GM12872 (cell line): ENCODE measurements around the gene LDHAL6B.

ENCODE experiments used
- TF ChIP-seq, protein P1 (sequence below): IDR thresholded peaks from 3 replicates; pipeline ENCODE4 v1.5.1; 2011; ENCODE audit warnings: low read depth, mild to moderate bottlenecking, low read length, moderate library complexity; ENCODE audit not compliant: insufficient read depth

The LDHAL6B gene

DNA sequence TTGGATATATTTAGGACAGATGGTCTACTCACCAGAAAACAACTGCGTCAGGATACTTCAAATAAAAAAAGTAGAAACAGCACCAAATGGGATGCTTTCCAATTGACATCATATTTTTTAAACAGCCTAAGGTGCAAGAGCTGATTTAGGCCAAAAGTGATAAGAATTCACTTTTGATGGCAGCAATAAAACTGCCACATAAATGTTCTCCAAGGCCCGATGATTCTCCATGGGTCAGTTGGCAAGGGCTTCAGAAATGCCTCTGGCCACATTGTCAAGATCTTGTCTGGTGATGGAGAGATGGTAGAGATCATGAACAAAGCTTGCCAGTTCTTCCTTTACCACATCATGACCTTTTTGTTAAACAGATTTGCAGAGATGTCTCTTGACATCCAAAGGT is 38.9 kb downstream of the LDHAL6B start:
- TF ChIP-seq, protein P1, sequence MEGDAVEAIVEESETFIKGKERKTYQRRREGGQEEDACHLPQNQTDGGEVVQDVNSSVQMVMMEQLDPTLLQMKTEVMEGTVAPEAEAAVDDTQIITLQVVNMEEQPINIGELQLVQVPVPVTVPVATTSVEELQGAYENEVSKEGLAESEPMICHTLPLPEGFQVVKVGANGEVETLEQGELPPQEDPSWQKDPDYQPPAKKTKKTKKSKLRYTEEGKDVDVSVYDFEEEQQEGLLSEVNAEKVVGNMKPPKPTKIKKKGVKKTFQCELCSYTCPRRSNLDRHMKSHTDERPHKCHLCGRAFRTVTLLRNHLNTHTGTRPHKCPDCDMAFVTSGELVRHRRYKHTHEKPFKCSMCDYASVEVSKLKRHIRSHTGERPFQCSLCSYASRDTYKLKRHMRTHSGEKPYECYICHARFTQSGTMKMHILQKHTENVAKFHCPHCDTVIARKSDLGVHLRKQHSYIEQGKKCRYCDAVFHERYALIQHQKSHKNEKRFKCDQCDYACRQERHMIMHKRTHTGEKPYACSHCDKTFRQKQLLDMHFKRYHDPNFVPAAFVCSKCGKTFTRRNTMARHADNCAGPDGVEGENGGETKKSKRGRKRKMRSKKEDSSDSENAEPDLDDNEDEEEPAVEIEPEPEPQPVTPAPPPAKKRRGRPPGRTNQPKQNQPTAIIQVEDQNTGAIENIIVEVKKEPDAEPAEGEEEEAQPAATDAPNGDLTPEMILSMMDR = no peak

DNA sequence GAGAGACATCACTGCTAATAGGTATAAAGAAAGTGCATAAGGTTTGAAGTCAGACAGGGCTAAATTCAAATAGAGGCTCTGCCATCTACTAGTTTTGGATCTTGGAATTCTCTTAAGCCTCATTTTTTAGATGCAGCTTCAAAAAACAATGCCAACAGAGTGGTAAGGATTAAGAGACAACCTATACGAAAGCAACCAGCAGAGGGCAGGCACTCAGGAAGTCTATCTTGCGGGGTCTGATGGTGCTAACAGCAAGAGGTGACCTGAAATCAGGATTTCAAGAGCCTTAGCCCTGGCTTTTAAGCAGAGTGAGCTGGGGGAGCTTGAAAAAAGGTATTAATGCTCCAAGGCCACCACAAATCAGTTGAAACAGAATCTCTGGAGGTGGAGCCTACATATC is 40.7 kb downstream of the LDHAL6B start:
- TF ChIP-seq, protein P1 = peak; percentile 73

DNA sequence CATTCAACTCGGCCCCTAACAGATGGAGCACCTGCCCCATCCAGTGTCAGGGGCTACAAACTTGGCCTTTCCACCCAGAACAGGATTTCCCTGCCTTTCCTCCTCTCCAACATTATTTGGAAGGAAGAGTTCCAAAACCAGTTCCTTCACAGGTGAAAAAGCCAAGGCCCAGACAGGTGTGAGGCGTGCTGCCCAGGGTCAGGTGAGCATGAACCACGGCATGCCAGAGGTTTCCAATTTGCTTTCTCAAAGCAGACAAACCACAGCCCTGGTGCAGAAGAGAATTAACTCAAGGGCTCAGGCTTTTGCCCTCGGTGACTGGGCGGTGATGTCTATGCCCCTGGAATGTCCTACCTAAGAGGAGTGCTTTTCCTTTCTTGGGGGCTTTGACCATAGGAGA is 43.2 kb downstream of the LDHAL6B start:
- TF ChIP-seq, protein P1 = no peak

DNA sequence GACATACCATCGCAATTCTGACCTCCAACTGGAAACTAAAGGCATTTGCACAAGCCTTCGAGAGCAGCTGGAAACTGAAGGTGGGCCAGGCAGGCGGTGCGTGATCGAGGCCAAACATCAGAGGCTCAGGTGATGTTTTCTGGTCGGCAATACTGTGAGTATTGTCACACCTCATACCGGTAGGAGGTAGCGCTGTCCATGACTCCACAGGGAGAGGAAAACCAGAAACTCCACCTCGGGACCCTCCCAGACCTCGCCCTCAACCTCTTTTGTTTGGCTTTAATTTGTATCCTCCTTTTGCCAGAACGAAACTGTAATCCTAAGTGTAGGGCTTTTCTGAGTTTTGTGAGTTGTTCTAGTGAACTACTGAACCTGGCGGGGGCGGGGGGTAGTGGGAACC is 43.6 kb downstream of the LDHAL6B start:
- TF ChIP-seq, protein P1 = 0 out of 3 replicates have a peak, but pooled peaks have one; percentile 2

DNA sequence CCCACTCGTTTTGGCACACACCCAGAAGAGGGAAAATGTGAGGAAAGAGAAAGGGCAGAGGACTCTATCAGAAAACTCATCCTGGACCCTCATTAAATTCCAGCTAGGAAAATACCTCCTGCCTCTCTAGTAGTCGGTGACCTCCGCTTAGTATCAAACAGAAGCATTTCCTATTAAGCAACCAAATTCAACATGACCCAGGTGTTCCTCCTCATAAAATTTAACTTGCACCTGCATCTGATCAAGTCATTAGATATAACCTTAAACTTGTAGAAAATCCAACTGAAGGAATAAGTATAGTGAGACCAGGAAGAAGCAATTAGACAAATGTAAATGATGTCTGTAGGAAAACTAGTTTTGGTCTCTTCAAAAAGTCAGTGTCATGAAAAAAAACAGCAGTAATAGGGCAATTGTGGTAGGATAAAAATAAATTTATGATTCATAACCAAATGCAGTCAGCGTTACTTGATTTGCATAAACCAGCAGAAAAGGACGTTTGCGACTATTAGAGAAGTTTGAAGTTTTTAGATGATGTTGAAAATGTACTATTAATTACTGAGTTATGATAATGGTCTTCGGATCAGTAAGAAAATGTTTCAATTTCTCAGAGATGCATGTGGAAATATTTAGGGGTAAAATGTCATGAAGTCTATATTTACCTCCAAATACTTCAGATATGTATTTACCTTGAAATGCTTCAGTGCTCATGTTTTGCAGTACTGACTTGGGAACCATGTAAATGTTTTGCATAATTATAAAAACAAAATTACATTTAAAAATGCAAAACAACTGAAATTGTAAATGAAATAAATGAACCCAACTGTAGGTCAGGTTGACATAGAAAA is 44.6 kb downstream of the LDHAL6B start:
- TF ChIP-seq, protein P1 = no peak

DNA sequence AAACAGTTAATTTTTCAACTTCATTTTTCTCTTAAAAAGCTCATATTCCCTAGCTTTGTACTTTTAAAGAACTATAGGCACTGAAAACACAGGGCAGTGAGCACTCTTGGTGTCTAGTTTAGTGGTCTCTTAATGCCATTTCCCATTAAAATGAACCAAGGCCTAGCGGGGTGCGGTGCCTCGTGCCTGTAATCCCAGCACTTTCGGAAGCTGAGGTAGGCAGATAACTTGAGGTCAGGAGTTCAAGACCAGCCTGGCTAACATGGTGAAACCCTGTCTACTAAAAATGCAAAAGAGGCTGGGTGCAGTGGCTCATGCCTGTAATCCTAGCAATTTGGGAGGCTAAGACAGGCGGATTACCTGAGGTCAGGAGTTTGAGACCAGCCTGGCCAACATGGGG is 45.5 kb downstream of the LDHAL6B start:
- TF ChIP-seq, protein P1 = no peak

DNA sequence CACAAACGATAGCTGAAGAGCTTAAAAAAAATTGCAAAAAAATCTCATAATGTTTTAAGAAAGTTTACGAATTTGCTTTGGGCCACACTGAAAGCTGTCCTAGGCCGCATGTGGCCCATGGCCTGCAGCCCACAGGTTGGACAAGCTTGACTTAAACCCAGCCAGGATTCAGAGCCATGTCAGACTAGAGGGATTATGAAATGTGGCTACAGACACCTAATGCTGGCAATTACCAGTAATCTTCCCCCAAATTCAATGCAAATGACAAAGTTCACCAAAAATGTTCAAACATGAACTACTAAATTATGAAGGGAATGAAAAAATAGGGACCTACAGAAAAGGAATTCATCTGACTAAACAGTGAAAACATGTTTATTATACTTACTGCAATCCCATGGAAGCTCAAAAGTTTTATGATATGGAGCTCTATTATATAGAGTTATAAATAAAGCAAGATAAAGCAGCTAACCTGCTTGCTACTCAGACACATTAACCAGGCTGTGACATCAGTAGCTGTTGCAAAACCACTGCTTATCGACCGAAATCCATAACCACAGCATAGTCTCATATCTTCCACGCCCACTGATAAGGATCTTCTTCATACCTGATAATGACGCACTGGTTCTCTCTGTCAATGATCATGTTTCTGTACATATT is 49.2 kb downstream of the LDHAL6B start:
- TF ChIP-seq, protein P1 = no peak
